Central memory CD4-positive, alpha-beta T cell (primary cell): Measurements from ENCODE around the gene DAZ1.
"Not testable (repeated sequence)": the region's sequence is repeated elsewhere in the genome, so short reads cannot be mapped to it uniquely, and the experiment has no call there.

ENCODE experiments used
- DNase-seq: peaks from one replicate; pipeline ENCODE4 v3.0.0; 2022
- total RNA-seq, 3 experiments: gene quantifications; one replicate each; lab custom pipeline; 2026; lab: John Stamatoyannopoulos, UW

The DAZ1 gene
- total RNA-seq: 0 reads per million in 3 experiments

GRCh38 chrY:23198908-23199307 is at the start of gene DAZ1:
TSS of gene DAZ1 (minus strand) at chrY:23199008. CDS start at chrY:23198800, 208 bp downstream.
- DNase-seq: not testable (repeated sequence)

DNA sequence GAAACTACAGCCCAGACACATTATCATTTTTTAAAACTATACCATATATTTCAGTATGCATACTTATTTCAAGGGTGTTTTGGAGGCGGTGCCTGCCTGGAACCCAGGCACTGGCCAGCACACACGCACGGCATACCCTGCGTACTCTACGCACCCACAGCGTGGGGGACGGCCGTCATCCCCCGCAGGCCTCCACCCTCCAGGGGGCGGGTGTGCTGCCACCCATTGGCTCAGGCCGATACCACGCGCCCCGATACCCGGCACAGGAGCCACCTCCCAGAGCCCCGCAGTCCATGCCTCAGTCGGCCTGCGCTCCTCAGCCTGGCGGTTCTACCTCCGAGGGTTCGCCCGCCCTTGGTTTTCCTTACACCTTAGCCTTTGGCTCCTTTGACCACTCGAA is 20.4 kb upstream of the DAZ1 start, which contains the start of gene DAZ2:
DAZ2 (plus strand) TSS at position 301 of the 400 bp plus-strand sequence. CDS start 208 bp downstream, outside the sequence.
- DNase-seq: not testable (repeated sequence)

DNA sequence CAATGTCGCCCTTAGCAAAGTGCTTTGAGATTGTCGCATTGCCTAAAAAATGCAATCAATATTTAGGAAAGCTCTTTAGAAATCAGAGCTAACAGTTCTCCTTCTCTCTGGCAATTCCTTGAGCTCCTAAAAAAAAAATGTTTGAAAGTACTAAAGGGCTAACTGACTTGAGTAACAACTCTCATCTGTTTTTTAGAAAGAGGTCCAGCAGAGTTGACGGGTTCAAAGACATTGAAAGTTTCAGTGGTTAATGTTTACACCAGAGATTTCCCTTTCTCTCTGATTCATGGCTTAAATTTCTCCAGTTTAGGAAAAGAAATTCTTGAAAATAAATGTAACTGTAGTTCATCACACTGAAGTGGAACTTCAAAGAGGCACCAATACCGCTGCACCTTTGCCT is 11.9 kb upstream of the DAZ1 start:
- DNase-seq: not testable (repeated sequence)

DNA sequence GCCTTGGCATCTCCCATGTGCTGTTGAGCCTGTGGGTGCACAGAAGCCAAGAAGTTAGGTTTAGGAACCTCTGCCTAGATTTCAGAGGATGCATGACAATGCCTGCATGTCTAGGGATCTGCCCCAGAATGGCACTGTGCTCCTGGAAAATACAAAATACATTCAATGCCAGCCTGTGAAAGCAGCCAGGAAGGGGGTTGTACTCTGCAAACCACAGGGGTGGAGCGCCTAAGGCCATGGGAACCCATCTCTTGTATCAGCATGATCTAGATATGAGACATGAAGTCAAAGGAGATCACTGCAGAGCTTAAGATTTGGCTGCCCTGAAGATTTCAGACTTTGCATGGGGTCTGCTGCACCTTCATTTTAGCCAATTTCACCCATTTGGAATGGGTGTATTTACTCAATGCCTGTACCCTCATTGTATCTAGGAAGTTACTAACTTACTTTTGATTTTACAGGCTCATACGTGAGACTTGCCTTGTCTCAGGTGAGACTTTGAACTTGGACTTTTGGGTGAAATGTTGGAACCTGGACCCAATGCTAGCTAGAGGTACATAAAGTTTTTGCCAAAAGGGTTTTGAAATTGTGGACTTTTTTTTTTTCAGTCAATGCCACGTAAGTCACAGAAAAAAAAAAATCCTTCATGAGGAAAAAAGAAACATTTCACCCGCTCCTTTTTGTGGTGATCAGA is 11.1 kb upstream of the DAZ1 start:
- not testable (repeated sequence) for DNase-seq

- DNase-seq: not testable (repeated sequence)
Measured at GRCh38 chrY:23207455-23207854, 8.6 kb upstream of the DAZ1 start.
